Epithelial cell of proximal tubule (primary cell): ENCODE measurements around the gene MBTPS1. TPM values are rescaled to one million over a fixed set of nuclear protein-coding genes. Genes with fewer than 3 reads are reported as not detected.

Source experiments
- DNase-seq: peaks from one replicate; pipeline ENCODE4 v3.0.0-alpha.2; 2011; ENCODE audit warnings: low read depth
- H3K4me3 ChIP-seq: 2 replicates; pipeline ENCODE4 v1.5.1; 2011; ENCODE audit warnings: low read depth, mild to moderate bottlenecking, low read length
- CTCF ChIP-seq: conservative IDR thresholded peaks from 2 replicates; pipeline ENCODE4 v1.5.1; 2012; ENCODE audit warnings: low read depth, mild to moderate bottlenecking, low read length
- total RNA-seq: library from RNA; depleted of rRNA; stranded (reverse); fragments of >200 nt; gene quantifications from 2 replicates; pipeline ENCODE4 v1.2.3, GENCODE V29; 2015

The MBTPS1 gene
- total RNA-seq, 1 donor from 2014 or later = 76.3 TPM

- TF ChIP-seq CTCF = no peak
- no peak overlapping the region for H3K4me3 ChIP-seq
- no peak for DNase-seq
These were observed 60.7 kb downstream of the MBTPS1 start for GRCh38 chr16:84055801-84056634.

- no peak overlapping the region for H3K4me3 ChIP-seq
- no peak for DNase-seq
- no peak for TF ChIP-seq CTCF
These were observed 61.4 kb downstream of the MBTPS1 start for GRCh38 chr16:84055366-84055765.

GRCh38 chr16:84054916-84055315 lies 61.8 kb downstream of the MBTPS1 start:
- H3K4me3 ChIP-seq = no peak overlapping the region
- no peak for TF ChIP-seq CTCF
- no peak for DNase-seq

GRCh38 chr16:84054271-84054670 lies 62.5 kb downstream of the MBTPS1 start:
- no peak overlapping the region for H3K4me3 ChIP-seq
- DNase-seq = no peak
- no peak for TF ChIP-seq CTCF

GRCh38 chr16:84053237-84053636 lies 63.5 kb downstream of the MBTPS1 start:
- H3K4me3 ChIP-seq = no peak overlapping the region
- no peak for TF ChIP-seq CTCF
- DNase-seq = no peak

GRCh38 chr16:84052071-84052622 lies 64.6 kb downstream of the MBTPS1 start:
- H3K4me3 ChIP-seq = no peak overlapping the region
- TF ChIP-seq CTCF = no peak

GRCh38 chr16:84050316-84050715 lies 66.4 kb downstream of the MBTPS1 start:
- DNase-seq = no peak
- TF ChIP-seq CTCF = no peak
- H3K4me3 ChIP-seq = no peak overlapping the region

More at GRCh38 chr16:84052071-84052622, 64.6 kb downstream of the MBTPS1 start:
- DNase-seq = no peak
